Right cardiac atrium (tissue), 5 donors: Measurements from ENCODE around the gene GALT. TPM values are rescaled to one million over a fixed set of nuclear protein-coding genes. Genes with fewer than 3 reads are reported as not detected.
A peak's percentile ranks its signal among the peaks of the same experiment; 100 is the strongest.

Experiments used
- ATAC-seq, 2 donors: fragments of 200-7000 bp; cut with Tn5 transposase; one replicate each; pipeline versions ENCODE4 v1.8.0 to v1.9.1; 2020; ENCODE audit warnings: moderate library complexity in 2 of 2, mild to moderate bottlenecking in 1 of 2
- DNase-seq, 3 donors: peaks; one replicate each; pipeline ENCODE4 v3.0.0-alpha.2; 2020
- H3K27ac ChIP-seq: one replicate; pipeline ENCODE4 v1.5.1; 2013; ENCODE audit warnings: mild to moderate bottlenecking, low read length, control low read depth, moderate library complexity
- H3K27me3 ChIP-seq: one replicate; pipeline ENCODE4 v1.6.1; 2013; ENCODE audit not compliant: control insufficient read depth, insufficient read depth
- H3K4me1 ChIP-seq: one replicate; pipeline ENCODE4 v1.6.1; 2013; ENCODE audit warnings: low read length; ENCODE audit not compliant: control insufficient read depth, insufficient read depth
- H3K4me3 ChIP-seq: one replicate; pipeline ENCODE4 v1.5.1; 2013; ENCODE audit warnings: low read length, control low read depth
- H3K9me3 ChIP-seq: one replicate; pipeline ENCODE4 v1.6.1; 2013; ENCODE audit warnings: low read length; ENCODE audit not compliant: control insufficient read depth
- WGBS: extraction: QIAGEN DNeasy Blood & Tissue Kit; methylation state at CpG from one replicate; pipeline ENCODE4 v1.1.7; 2013; 5-methylcytosine and 5-hydroxymethylcytosine counted together
- intact Hi-C, 4 donors: fragments of 100-400 bp; cut with DNase I; formaldehyde crosslinking; loops; one replicate each; pipeline versions ENCODE4 v1.11.0 to v1.14.0; 2022 to 2023
- polyA plus RNA-seq: library from polyadenylated mRNA; stranded (reverse); fragments of 200-250 nt; gene quantifications from one replicate; pipeline ENCODE4 v1.2.3, GENCODE V29; 2013
- total RNA-seq, 4 donors: library from RNA; stranded (reverse); fragmentation: NEBNext Ultra II Directional; extraction: Animal tissue kit (Norgen Biotek cat#: 25700); gene quantifications; one replicate each; pipeline ENCODE4 v1.2.1, GENCODE V29; 2021
- donor health status: healthy with polysubstance abuse.
- donor health status: DM: no; HTN: yes; CAD: no.
- donor health status: DM: no; HTN: no; CAD: no.
- donor health status: DM: no; HTN: yes; CAD: no; lungs with severe emphysema.
- donor health status: DM: yes; HTN: yes; CAD: no.

Gene GALT
- total and polyA plus RNA-seq, 5 donors = 37.3 to 71.2 (median 65.7) TPM

DNA sequence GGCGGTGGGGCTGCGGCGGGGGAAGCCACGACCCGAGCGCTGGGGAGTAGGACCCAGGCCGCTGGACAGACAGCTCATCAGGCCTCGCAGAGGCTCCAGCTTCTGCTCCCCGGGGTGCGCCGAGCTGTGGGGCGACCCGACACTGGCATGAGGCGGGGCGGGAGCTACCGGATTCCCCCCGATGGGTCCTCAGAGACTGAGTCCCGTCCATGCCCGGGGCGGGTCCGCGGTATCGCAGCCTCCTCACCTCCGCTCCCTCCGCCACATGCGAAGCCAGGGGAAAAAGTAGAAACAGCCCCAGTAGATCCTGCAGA lies 18.5 kb downstream of the GALT start:
- Histone ChIP-seq H3K4me1 (peaks cover 4% of the 10 kb centered on the region), H3K27me3 (no peaks in the 10 kb centered on the region), H3K9me3 (no peaks in the 10 kb centered on the region), H3K4me3 (peak overlapping the region; percentile 69), H3K27ac (peak overlapping the region; percentile 89)
- DNase-seq = no peak
- 2% methylated on average over 26 of the region's 26 CpGs for WGBS
- ATAC-seq = no peak
- intact Hi-C loops = no loop called here

DNA sequence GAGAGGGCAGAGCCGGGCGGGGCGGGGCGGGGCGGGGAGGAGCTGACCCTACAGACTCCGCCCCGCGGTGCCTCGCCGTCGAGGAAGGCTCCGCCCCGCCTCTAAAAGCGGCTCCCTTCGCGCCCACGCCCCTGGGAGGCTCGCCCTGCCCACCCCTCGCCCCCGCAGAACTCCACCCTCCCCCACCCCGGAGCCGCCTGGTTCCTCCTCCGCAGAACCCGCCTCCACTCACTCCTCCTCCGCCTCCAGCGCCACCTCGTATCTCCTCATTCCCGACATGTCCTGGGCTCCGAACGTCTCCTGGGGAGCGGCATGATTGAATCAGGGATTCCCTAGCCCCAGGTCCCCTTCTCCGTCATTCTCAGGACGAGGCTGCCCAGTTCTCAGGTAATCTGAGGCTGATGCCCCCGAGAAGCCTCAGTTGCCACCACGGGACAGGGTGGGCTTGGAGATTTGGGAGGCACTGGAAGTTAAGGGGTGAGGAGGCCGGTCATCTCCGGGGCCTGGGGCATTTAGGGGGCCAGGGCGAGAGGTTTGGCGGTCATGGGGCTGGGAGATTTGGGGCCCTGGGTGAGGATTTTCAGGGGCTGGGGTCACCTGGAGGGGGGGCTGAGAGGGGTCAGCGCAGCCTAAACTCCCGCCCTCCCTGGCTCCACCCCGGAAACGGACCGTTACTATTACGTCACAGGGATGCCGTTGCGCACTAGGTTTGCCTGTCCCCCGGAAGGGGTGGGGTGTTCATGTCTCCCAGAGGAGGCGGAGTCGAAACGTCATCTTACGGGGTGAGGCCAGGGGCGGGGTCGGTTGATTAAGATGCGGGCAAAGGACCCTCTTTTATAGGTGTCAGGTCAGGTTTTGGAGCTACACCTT lies 19.1 kb downstream of the GALT start:
- ATAC-seq (peak; percentile 93 to 94), DNase-seq (peak; percentile 96 to 98 (median 97))
- intact Hi-C loops = no loop called here
- no peaks in the 10 kb centered on the region for H3K27me3 ChIP-seq
- H3K27ac ChIP-seq = peak overlapping the region; percentile 99
- 2% methylated on average over 55 of the region's 55 CpGs for WGBS
- peaks cover 4% of the 10 kb centered on the region for H3K4me1 ChIP-seq
- H3K9me3 ChIP-seq = no peaks in the 10 kb centered on the region
- peak overlapping the region; percentile 69 for H3K4me3 ChIP-seq

DNA sequence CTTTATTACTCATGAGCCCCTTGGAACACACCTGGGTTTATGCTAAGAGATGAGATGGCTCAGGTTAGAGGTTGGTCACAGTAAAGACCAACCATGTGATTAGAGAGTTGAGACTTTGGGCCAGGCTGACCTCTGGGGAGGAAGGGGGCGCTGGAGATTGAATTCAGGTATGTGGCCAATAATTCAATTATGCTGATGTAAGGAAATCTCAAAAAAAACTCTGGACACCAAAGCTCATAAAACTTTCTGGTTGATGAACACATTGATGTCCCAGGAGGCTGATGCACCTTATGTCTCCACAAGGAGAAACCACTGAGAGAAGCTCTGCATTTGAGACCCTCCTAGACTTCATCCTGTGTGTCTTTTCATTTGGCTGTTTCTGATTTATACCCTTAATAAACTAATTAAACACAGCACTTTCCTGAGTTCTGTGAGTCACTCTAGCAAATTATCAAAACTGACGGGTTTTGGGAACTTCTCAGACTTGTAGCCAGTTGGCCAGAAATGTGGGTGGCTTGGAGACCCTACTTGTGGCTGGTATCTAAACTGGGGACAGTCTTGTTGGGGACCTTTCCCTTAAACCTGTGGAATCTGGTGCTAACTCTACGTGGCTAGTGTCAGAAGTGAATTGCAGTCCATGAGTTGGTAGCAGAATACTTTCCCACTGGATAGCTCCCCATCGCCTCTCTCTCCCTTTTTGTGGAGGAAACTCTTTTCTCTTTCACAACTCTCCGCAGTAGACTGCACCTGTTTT lies 23.5 kb downstream of the GALT start:
- DNase-seq (no peak), ATAC-seq (no peak)
- Histone ChIP-seq H3K9me3 (no peaks in the 10 kb centered on the region), H3K27me3 (no peaks in the 10 kb centered on the region), H3K4me3 (no peak overlapping the region), H3K27ac (no peak overlapping the region), H3K4me1 (peaks cover 7% of the 10 kb centered on the region)
- WGBS = 93% methylated on average over 5 of the region's 5 CpGs
- intact Hi-C loops = no loop called here

DNA sequence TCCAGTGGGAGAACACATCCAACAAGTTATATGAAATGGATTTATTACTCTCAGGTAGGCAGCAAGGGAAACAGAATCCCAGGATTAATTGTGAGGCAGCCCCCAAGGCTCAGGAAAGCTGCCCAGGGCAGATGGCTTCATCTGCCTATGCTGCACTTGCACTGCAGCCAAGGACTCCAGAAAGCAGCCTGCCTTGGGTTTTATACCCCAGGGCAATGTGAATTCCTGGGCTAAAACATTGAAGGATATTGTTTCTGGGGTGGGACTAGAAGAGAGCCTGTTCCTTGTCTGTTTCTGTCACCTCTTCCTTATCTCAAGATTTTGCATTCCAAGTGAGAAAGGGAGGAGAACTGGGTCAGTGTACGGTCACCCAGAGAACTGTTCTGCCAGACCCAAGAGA lies 24.8 kb downstream of the GALT start:
- Histone ChIP-seq H3K4me3 (no peak overlapping the region), H3K27ac (no peak overlapping the region), H3K4me1 (peaks cover 7% of the 10 kb centered on the region), H3K9me3 (no peaks in the 10 kb centered on the region), H3K27me3 (no peaks in the 10 kb centered on the region)
- ATAC-seq (no peak), DNase-seq (no peak)
- intact Hi-C loops = no loop called here
- 50% methylated on average over 1 of the region's 1 CpG for WGBS

DNA sequence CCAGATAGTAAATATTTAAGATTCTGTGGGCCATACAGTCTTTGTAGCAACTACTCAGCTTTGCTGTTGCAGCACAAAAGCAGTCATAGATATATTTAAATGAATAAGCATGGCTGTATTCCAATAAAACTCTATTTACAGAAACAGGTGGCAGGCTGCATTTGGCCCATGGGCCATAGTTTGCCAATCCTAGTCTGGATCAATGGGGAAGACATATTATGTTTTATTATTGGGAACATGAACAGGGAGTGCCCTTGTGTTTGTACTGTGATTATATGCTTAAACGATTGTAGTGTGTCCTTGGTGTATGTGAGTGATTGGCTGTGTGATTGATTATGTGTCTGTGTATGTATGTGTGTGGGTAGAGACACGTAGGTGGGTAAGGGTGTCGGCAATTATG lies 28.0 kb downstream of the GALT start:
- ATAC-seq = no peak
- Histone ChIP-seq H3K4me1 (peaks cover 3% of the 10 kb centered on the region), H3K27me3 (no peaks in the 10 kb centered on the region), H3K9me3 (no peaks in the 10 kb centered on the region), H3K4me3 (no peak overlapping the region), H3K27ac (no peak overlapping the region)
- intact Hi-C loops = no loop called here
- 86% methylated on average over 3 of the region's 3 CpGs for whole genome bisulfite sequencing
- DNase-seq = no peak

DNA sequence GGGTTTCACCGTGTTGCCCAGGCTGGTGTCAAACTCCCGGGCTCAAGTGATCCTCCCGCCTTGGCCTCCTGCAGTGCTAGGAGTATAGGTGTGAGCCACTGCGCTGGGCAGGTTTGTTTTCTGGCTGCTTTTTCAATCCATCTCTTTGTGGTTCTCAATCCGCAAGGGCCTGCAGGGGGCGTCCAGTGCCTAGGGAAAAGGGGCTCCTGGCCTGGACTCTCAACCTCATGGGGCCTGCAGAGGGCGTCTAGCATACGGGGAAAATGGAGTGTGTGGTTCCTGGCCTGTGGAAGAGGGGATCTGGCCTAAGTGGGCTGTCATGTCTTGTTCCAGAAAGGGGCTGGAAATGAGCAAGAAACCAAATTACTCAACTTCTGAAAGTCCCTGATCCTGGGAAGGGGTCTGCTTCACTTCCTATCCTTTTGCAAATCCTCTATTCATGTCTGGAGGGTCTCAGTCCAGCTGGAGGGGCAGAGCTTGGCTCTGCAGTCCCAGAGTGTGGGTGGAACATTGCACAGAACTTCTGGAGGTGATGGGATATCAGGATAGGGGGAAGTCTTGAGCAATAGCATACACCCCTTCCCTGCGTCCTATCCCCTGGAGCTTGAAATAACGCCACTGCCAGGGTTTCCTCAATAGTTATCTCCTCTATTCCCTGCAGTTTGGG lies 28.7 kb downstream of the GALT start:
- Histone ChIP-seq H3K9me3 (no peaks in the 10 kb centered on the region), H3K27me3 (no peaks in the 10 kb centered on the region), H3K4me3 (no peak overlapping the region), H3K4me1 (peaks cover 3% of the 10 kb centered on the region), H3K27ac (no peak overlapping the region)
- DNase-seq (peak; percentile 79 to 87 (median 85)), ATAC-seq (peak; percentile 76 to 77)
- intact Hi-C loops = no loop called here
- 34% methylated on average over 10 of the region's 10 CpGs for WGBS

DNA sequence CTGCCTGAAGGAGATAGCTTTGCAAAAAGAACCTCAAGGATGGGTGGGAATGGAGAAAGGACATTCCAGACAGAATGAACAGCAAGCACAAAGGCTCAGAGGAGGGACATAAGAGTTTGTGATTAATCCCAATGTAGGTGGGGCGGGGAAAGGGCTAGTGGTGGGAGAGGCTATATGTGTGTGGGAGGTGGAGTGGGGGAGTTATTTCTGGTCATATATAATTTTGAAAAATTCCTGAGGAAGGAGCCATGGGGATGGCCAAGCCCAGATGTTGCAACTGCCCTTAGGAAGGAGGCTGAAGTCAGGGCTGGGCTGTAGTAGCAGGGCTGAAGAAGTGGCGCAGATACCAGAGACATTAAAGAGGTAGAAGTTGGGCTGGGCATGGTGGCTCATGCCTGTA lies 29.4 kb downstream of the GALT start:
- Histone ChIP-seq H3K27me3 (no peaks in the 10 kb centered on the region), H3K27ac (no peak overlapping the region), H3K4me3 (no peak overlapping the region), H3K9me3 (no peaks in the 10 kb centered on the region), H3K4me1 (peaks cover 2% of the 10 kb centered on the region)
- ATAC-seq (peak in 1 of 2 donors; percentile 30), DNase-seq (no peak)
- 98% methylated on average over 2 of the region's 2 CpGs for WGBS
- intact Hi-C loops = no loop called here

DNA sequence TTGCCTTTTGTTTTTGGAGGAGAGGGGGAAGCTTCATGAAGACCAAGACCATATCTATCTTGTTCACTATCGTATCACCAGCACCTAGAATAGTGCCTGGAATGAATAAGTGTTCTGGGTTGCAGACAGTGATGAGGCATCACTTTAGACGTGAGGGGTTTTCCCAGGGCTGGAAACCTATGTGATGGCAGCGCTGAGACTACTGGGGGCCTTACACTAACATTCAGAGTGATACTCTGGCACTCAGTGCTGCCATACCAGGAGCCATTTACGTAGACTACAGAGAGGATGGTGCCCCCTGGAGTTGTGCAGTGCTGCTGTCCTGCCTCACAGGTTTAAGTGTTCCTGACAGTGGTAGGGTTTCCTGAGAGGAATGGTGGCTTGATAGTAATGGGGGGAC lies 37.7 kb downstream of the GALT start:
- no peaks in the 10 kb centered on the region for H3K27me3 ChIP-seq
- WGBS = 91% methylated on average over 4 of the region's 4 CpGs
- H3K27ac ChIP-seq = no peak overlapping the region
- H3K4me1 ChIP-seq = no peaks in the 10 kb centered on the region
- H3K9me3 ChIP-seq = no peaks in the 10 kb centered on the region
- ATAC-seq = no peak
- intact Hi-C loops = no loop called here
- H3K4me3 ChIP-seq = no peak overlapping the region
- no peak for DNase-seq

DNA sequence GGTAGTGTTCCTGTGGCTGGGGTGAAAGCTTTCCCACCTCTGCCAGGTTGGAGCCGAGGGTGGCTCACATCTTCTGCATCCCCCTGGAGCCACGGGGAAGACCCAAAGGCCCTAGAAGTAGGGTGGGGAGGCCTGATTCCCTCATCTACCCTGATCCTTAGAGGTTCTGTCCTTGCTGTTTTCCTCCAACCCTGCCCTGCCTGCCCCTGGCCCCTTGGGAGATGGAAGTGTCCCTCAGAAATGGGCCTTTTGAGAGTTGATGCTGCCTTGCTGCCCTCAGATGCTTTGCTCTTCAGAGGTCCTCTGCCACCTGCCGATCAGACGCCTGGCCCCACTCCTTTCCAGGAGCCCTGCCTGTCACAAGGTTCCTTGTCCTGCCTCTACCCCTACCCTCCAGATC lies 38.3 kb downstream of the GALT start:
- no peak for DNase-seq
- intact Hi-C loops = no loop called here
- no peaks in the 10 kb centered on the region for H3K27me3 ChIP-seq
- H3K9me3 ChIP-seq = no peaks in the 10 kb centered on the region
- H3K27ac ChIP-seq = no peak overlapping the region
- 95% methylated on average over 4 of the region's 4 CpGs for WGBS
- no peaks in the 10 kb centered on the region for H3K4me1 ChIP-seq
- no peak overlapping the region for H3K4me3 ChIP-seq
- no peak for ATAC-seq

DNA sequence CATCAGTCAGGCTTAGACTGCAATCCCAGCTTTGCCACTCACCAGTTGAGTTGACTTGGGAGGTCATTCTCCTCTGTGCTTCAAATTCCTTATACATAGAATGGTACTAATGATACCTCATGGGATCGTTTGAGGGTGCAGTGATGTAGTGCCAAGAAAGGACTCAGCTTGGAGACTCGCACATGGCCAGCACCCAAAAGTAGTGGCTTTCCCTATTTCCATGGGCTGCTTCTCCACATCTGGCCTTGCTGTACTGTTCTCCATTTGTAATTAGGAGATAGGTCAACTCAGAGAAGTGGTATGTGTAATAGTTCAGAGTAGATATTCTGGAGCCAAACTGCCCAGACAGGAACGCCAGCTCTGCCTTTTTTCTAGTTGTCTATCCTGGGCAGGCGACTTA lies 39.1 kb downstream of the GALT start:
- no peak overlapping the region for H3K27ac ChIP-seq

DNA sequence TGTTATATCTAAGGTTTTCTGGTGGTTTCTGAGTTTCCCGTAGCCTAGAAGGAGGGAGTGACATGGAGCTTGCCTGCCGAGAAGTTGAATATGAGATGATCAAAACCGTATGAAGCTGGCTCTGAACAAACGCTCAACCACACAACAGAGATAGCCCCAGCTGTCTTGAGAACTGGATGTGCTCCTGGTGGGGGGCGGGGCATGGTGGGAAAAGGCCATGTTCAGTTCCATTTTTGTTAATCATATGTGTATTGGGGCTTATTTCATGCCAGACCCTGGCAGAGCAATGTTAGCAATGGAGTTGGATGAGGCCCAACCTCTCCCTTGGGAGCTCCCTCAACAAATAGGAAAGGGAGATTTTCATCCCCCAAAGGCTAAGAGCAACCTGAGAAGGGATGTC lies 39.8 kb downstream of the GALT start:
- H3K4me1 ChIP-seq = no peaks in the 10 kb centered on the region
- H3K27me3 ChIP-seq = no peaks in the 10 kb centered on the region
- 64% methylated on average over 5 of the region's 5 CpGs for WGBS
- H3K4me3 ChIP-seq = no peak overlapping the region
- intact Hi-C loops = no loop called here
- ATAC-seq (peak; percentile 53 to 66), DNase-seq (peak; percentile 55 to 72 (median 66))
- H3K9me3 ChIP-seq = no peaks in the 10 kb centered on the region
- H3K27ac ChIP-seq = no peak overlapping the region

More for the DNA sequence above, 39.1 kb downstream of the GALT start:
- no peak for DNase-seq
- Histone ChIP-seq H3K9me3 (no peaks in the 10 kb centered on the region), H3K4me3 (no peak overlapping the region), H3K4me1 (no peaks in the 10 kb centered on the region), H3K27me3 (no peaks in the 10 kb centered on the region)
- WGBS = 72% methylated on average over 4 of the region's 4 CpGs
- intact Hi-C loops = no loop called here
- no peak for ATAC-seq
